ENCODE results near the gene MT1H. TPM values are rescaled to one million over a fixed set of nuclear protein-coding genes. Genes with fewer than 3 reads are reported as not detected.
A peak's percentile ranks its signal among the peaks of the same experiment; 100 is the strongest.

The MT1H gene
- total and polyA plus RNA-seq, 2 of the 13 experiments (the other 11 are each of a cell fraction or from before 2014, with no cell fraction given): 0.60 TPM; not detected in 1

DNA sequence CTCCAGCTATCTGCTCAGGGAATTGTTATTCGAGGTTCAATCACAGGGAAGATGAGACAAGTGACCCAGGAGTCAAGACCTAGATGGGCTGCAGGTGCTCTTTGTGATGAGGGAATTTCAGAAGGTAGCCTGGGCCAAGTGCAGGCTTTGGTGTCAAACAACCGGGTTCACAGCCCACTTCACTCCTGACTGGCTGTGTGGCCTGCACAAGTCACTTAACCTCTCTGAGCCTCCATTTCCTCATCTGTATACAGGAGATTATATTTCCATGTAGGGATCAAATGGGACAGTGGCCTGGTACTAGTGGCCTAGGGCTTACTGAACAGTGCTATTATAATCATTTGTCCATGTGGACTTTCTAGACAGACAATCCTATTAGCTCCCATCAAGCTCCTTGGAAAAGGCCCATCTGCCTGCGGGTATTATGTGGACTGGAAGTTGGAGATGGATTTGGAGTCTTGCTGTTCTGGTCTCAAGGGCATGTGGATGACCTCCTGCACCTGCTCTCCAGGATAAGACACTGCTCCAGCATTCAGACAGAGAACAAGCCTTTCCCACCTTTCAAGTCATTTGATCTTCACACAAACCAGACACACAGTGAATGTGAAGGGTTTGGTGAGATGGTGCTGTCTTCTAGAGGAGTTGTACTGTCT lies 9.6 kb downstream of the MT1H start:
- ATAC-seq (no peak), DNase-seq (ENCODE audit: low spot score) (no peak), FAIRE-seq (no peak)
- Histone ChIP-seq H4K20me1 (ENCODE audit: insufficient read depth, low read length) (no peaks in the 10 kb centered on the region), H3K4me3 (replicated peaks in 1 of 3; ENCODE audit: insufficient read depth in 1 of 3, low read depth in 2 of 3, low read length in 3 of 3) (no peak overlapping the region), H3K27ac (ENCODE audit: extremely low read length, insufficient read depth, low read length) (no peak overlapping the region), H3K9me3 (ENCODE audit: low read length) (no peaks in the 10 kb centered on the region), H3K36me3 (replicated peaks in 1 of 2; ENCODE audit: control insufficient read depth in 1 of 2, insufficient read depth in 2 of 2, low read length in 2 of 2) (no peaks in the 10 kb centered on the region), H3K27me3 (ENCODE audit: control insufficient read depth in 1 of 2, insufficient read depth in 2 of 2, low read length in 2 of 2) (peaks cover 0 to 20% of the 10 kb centered on the region in 2 experiments; a peak in 2 of 5 replicates), H3K79me2 (ENCODE audit: insufficient read depth, low read length) (no peaks in the 10 kb centered on the region), H3K4me2 (ENCODE audit: low read depth, low read length) (no peak overlapping the region), H3K9ac (ENCODE audit: insufficient read depth, low read depth, low read length) (no peak overlapping the region), H3K4me1 (ENCODE audit: insufficient read depth, low read length) (peaks cover 42% of the 10 kb centered on the region), H2AFZ (ENCODE audit: low read length) (no peak overlapping the region)
- in situ Hi-C loops (cut with HindIII; ENCODE audit: extremely low pct_ligation_motif_present, low pct_unique_long_range_greater_than_20kb) (no loop called here), intact Hi-C loops (cut with micrococcal nuclease; ENCODE audit: unreplicated experiment) (no loop called here)
- ChIA-PET POLR2A (no interaction called here), CTCF (ENCODE audit: low intra/inter-chr PET ratio, low total read pairs) (no interaction called here)
- BruUV-seq (replicated peaks): no TSS peak
- WGBS (ENCODE audit: low lambda C conversion rate): 6% methylated on average over 3 of the region's 3 CpGs
- TF ChIP-seq ZNF703 (CRISPR knock-in tag; IDR thresholded peaks at IDR 0.05; ENCODE audit: borderline replicate concordance): no peak
- TF ChIP-seq ZNF768 (CRISPR knock-in tag; IDR thresholded peaks at IDR 0.05): peak; percentile 91

DNA sequence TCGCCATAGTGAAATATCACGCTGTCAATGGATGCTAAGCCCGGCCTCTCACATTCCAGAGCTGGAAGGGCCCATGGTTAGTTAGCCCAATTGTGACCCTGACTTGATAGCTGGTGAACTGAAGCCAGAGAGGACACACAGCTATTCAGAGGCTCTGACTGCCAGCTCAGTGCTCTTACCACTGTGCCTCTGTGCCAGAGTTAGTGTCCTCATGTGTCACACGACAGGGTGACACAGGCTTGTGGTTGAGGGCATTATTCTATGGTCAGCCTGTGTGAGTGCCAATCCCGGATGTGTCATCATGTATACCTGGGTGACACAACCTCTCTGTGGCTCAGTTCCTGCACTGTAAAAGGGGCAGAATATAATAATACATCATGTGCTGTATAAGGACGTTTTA lies 10.2 kb downstream of the MT1H start:
- no peak overlapping the region for H2AFZ ChIP-seq (ENCODE audit: low read length)
- TF ChIP-seq CREB1 (IDR thresholded peaks at IDR 0.05): peak; percentile 31; the same call in 1 of the 2 replicates
- no peak for TF ChIP-seq CREB1 (CRISPR knock-in tag; IDR thresholded peaks at IDR 0.05)
- TF ChIP-seq CEBPB (IDR thresholded peaks at IDR 0.05; ENCODE audit: borderline replicate concordance, low read depth, low read length): peak; percentile 8; the same call in 1 of the 2 replicates
- TF ChIP-seq, protein P1, sequence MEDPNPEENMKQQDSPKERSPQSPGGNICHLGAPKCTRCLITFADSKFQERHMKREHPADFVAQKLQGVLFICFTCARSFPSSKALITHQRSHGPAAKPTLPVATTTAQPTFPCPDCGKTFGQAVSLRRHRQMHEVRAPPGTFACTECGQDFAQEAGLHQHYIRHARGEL (CRISPR knock-in tag; IDR thresholded peaks at IDR 0.05): no peak
- TF ChIP-seq, protein P2, sequence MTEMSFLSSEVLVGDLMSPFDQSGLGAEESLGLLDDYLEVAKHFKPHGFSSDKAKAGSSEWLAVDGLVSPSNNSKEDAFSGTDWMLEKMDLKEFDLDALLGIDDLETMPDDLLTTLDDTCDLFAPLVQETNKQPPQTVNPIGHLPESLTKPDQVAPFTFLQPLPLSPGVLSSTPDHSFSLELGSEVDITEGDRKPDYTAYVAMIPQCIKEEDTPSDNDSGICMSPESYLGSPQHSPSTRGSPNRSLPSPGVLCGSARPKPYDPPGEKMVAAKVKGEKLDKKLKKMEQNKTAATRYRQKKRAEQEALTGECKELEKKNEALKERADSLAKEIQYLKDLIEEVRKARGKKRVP (CRISPR knock-in tag; IDR thresholded peaks at IDR 0.05): peak in 1 of 2 experiments; percentile 33; a peak in 1 of 4 replicates
- TF ChIP-seq MATR3 (CRISPR knock-in tag; IDR thresholded peaks at IDR 0.05): no peak
- TF ChIP-seq, protein P3, sequence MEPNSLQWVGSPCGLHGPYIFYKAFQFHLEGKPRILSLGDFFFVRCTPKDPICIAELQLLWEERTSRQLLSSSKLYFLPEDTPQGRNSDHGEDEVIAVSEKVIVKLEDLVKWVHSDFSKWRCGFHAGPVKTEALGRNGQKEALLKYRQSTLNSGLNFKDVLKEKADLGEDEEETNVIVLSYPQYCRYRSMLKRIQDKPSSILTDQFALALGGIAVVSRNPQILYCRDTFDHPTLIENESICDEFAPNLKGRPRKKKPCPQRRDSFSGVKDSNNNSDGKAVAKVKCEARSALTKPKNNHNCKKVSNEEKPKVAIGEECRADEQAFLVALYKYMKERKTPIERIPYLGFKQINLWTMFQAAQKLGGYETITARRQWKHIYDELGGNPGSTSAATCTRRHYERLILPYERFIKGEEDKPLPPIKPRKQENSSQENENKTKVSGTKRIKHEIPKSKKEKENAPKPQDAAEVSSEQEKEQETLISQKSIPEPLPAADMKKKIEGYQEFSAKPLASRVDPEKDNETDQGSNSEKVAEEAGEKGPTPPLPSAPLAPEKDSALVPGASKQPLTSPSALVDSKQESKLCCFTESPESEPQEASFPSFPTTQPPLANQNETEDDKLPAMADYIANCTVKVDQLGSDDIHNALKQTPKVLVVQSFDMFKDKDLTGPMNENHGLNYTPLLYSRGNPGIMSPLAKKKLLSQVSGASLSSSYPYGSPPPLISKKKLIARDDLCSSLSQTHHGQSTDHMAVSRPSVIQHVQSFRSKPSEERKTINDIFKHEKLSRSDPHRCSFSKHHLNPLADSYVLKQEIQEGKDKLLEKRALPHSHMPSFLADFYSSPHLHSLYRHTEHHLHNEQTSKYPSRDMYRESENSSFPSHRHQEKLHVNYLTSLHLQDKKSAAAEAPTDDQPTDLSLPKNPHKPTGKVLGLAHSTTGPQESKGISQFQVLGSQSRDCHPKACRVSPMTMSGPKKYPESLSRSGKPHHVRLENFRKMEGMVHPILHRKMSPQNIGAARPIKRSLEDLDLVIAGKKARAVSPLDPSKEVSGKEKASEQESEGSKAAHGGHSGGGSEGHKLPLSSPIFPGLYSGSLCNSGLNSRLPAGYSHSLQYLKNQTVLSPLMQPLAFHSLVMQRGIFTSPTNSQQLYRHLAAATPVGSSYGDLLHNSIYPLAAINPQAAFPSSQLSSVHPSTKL (CRISPR knock-in tag; IDR thresholded peaks at IDR 0.05): 0 out of 2 replicates have a peak, but pooled peaks have one; percentile 12
- peak; percentile 15; the same call in 1 of the 2 replicates for TF ChIP-seq SAP130 (CRISPR knock-in tag; IDR thresholded peaks at IDR 0.05; ENCODE audit: low read depth)
- ChIA-PET POLR2A (interaction anchor here (1.0 kb wide), 1 partner anchor 73 kb away, joined by 3 read pairs; no protein-coding TSS in a partner anchor), CTCF (ENCODE audit: low intra/inter-chr PET ratio, low total read pairs) (no interaction called here)
- H3K9ac ChIP-seq (ENCODE audit: insufficient read depth, low read depth, low read length): no peak overlapping the region
- 3% methylated on average over 6 of the region's 6 CpGs for WGBS (ENCODE audit: low lambda C conversion rate)
- no peak overlapping the region for H3K4me2 ChIP-seq (ENCODE audit: low read depth, low read length)
- in situ Hi-C loops (cut with HindIII; ENCODE audit: extremely low pct_ligation_motif_present, low pct_unique_long_range_greater_than_20kb): no loop called here
- H3K4me1 ChIP-seq (ENCODE audit: insufficient read depth, low read length): peaks cover 45% of the 10 kb centered on the region
- intact Hi-C loops (cut with micrococcal nuclease; ENCODE audit: unreplicated experiment): no loop called here
- H3K27me3 ChIP-seq (ENCODE audit: control insufficient read depth in 1 of 2, insufficient read depth in 2 of 2, low read length in 2 of 2): peaks cover 0 to 20% of the 10 kb centered on the region in 2 experiments; a peak in 2 of 5 replicates
- no TSS peak for BruUV-seq (replicated peaks)
- H3K36me3 ChIP-seq (replicated peaks in 1 of 2; ENCODE audit: control insufficient read depth in 1 of 2, insufficient read depth in 2 of 2, low read length in 2 of 2): no peaks in the 10 kb centered on the region
- FAIRE-seq: no peak
- no peak overlapping the region for H3K27ac ChIP-seq (ENCODE audit: extremely low read length, insufficient read depth, low read length)
- peak; percentile 23 for DNase-seq (ENCODE audit: low spot score)
- H4K20me1 ChIP-seq (ENCODE audit: insufficient read depth, low read length): no peaks in the 10 kb centered on the region
- no peak overlapping the region for H3K4me3 ChIP-seq (replicated peaks in 1 of 3; ENCODE audit: insufficient read depth in 1 of 3, low read depth in 2 of 3, low read length in 3 of 3)
- no peak for ATAC-seq
- H3K79me2 ChIP-seq (ENCODE audit: insufficient read depth, low read length): no peaks in the 10 kb centered on the region
- H3K9me3 ChIP-seq (ENCODE audit: low read length): no peaks in the 10 kb centered on the region

Measured in HepG2 (cell line).